ENCODE data around the gene MAP3K7. TPM values are rescaled to one million over a fixed set of nuclear protein-coding genes. Genes with fewer than 3 reads are reported as not detected.

Gene MAP3K7
- total RNA-seq, 1 experiment from 2014 or later, result 32.6 TPM

DNA sequence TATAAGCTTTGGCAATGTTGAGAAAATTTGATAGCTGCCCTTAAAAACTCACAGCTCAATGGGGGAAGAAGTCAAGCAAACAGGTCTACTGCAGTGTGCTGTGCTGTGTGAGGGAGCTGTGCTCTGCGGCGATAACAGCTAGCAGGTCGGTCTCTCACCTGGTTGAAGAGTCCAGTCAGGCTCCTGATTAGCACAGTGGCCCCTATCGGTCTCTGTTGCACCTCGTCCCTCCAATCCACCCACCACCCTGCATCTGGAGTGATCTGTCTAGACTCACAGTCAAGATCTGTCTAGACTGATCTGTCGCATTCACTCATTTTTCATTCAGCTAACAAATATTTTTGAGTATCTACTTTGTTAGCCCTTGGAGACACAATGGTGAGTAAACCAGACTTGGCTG is 94.1 kb downstream of the MAP3K7 start:
- no peak overlapping the region for H3K4me3 Mint-ChIP-seq (ENCODE audit: unreplicated experiment)
- TF ChIP-seq, protein P1, sequence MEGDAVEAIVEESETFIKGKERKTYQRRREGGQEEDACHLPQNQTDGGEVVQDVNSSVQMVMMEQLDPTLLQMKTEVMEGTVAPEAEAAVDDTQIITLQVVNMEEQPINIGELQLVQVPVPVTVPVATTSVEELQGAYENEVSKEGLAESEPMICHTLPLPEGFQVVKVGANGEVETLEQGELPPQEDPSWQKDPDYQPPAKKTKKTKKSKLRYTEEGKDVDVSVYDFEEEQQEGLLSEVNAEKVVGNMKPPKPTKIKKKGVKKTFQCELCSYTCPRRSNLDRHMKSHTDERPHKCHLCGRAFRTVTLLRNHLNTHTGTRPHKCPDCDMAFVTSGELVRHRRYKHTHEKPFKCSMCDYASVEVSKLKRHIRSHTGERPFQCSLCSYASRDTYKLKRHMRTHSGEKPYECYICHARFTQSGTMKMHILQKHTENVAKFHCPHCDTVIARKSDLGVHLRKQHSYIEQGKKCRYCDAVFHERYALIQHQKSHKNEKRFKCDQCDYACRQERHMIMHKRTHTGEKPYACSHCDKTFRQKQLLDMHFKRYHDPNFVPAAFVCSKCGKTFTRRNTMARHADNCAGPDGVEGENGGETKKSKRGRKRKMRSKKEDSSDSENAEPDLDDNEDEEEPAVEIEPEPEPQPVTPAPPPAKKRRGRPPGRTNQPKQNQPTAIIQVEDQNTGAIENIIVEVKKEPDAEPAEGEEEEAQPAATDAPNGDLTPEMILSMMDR (IDR thresholded peaks at IDR 0.05; ENCODE audit: unreplicated experiment), result no peak
- no peaks in the 10 kb centered on the region for H3K36me3 Mint-ChIP-seq (ENCODE audit: insufficient read depth, unreplicated experiment)
- no peak for DNase-seq (ENCODE audit: unreplicated experiment)
- H3K4me1 Mint-ChIP-seq (ENCODE audit: insufficient read depth, unreplicated experiment), result peaks cover 6% of the 10 kb centered on the region
- no peaks in the 10 kb centered on the region for H3K27me3 Mint-ChIP-seq (ENCODE audit: insufficient read depth, unreplicated experiment)
- ChIA-PET POLR2A (no interaction called here), CTCF (interaction anchor here (1.0 to 2.7 kb wide), 3 partner anchors 14 to 552 kb away, joined by 6 to 8 read pairs (median 8); no protein-coding TSS in a partner anchor)
- intact Hi-C loops (cut with micrococcal nuclease), result no loop called here
- H3K27ac Mint-ChIP-seq (ENCODE audit: low read depth, unreplicated experiment), result no peak overlapping the region
- no peaks in the 10 kb centered on the region for H3K9me3 Mint-ChIP-seq (ENCODE audit: unreplicated experiment)
- BruUV-seq (replicated peaks), result no TSS peak

- TF ChIP-seq, protein P1 (IDR thresholded peaks at IDR 0.05; ENCODE audit: unreplicated experiment), result no peak
- ChIA-PET POLR2A (no interaction called here), CTCF (interaction anchor here (1.0 to 2.7 kb wide), 3 partner anchors 13 to 552 kb away, joined by 6 to 8 read pairs (median 8); no protein-coding TSS in a partner anchor)
- no peaks in the 10 kb centered on the region for H3K27me3 Mint-ChIP-seq (ENCODE audit: insufficient read depth, unreplicated experiment)
- no peak for DNase-seq (ENCODE audit: unreplicated experiment)
- no peak overlapping the region for H3K27ac Mint-ChIP-seq (ENCODE audit: low read depth, unreplicated experiment)
- no TSS peak for BruUV-seq (replicated peaks)
- intact Hi-C loops (cut with micrococcal nuclease), result no loop called here
- no peaks in the 10 kb centered on the region for H3K36me3 Mint-ChIP-seq (ENCODE audit: insufficient read depth, unreplicated experiment)
- no peak overlapping the region for H3K4me3 Mint-ChIP-seq (ENCODE audit: unreplicated experiment)
- H3K4me1 Mint-ChIP-seq (ENCODE audit: insufficient read depth, unreplicated experiment), result peaks cover 6% of the 10 kb centered on the region
- no peaks in the 10 kb centered on the region for H3K9me3 Mint-ChIP-seq (ENCODE audit: unreplicated experiment)
Measured at GRCh38 chr6:90492369-90492768, 94.5 kb downstream of the MAP3K7 start.

- no peak overlapping the region for H3K4me3 Mint-ChIP-seq (ENCODE audit: unreplicated experiment)
- TF ChIP-seq, protein P1 (IDR thresholded peaks at IDR 0.05; ENCODE audit: unreplicated experiment), result no peak
- no peak for DNase-seq (ENCODE audit: unreplicated experiment)
- no peak overlapping the region for H3K27ac Mint-ChIP-seq (ENCODE audit: low read depth, unreplicated experiment)
- intact Hi-C loops (cut with micrococcal nuclease), result no loop called here
- H3K27me3 Mint-ChIP-seq (ENCODE audit: insufficient read depth, unreplicated experiment), result no peaks in the 10 kb centered on the region
- ChIA-PET CTCF (interaction anchor here (0.6 to 2.3 kb wide), 4 partner anchors 9 to 595 kb away, joined by 3 to 11 read pairs (median 7); no protein-coding TSS in a partner anchor), POLR2A (interaction anchor here (0.6 to 1.4 kb wide), 2 partner anchors 11 to 530 kb away, joined by 3 to 4 read pairs; no protein-coding TSS in a partner anchor)
- no peaks in the 10 kb centered on the region for H3K36me3 Mint-ChIP-seq (ENCODE audit: insufficient read depth, unreplicated experiment)
- peaks cover 6% of the 10 kb centered on the region for H3K4me1 Mint-ChIP-seq (ENCODE audit: insufficient read depth, unreplicated experiment)
- BruUV-seq (replicated peaks), result no TSS peak
- no peaks in the 10 kb centered on the region for H3K9me3 Mint-ChIP-seq (ENCODE audit: unreplicated experiment)
Measured at GRCh38 chr6:90490030-90490716, 96.7 kb downstream of the MAP3K7 start.

GRCh38 chr6:90488816-90489215 is 98.1 kb downstream of the MAP3K7 start:
- Mint-ChIP-seq H3K36me3 (ENCODE audit: insufficient read depth, unreplicated experiment) (no peaks in the 10 kb centered on the region), H3K4me1 (ENCODE audit: insufficient read depth, unreplicated experiment) (peaks cover 6% of the 10 kb centered on the region), H3K9me3 (ENCODE audit: unreplicated experiment) (no peaks in the 10 kb centered on the region), H3K27ac (ENCODE audit: low read depth, unreplicated experiment) (no peak overlapping the region), H3K4me3 (ENCODE audit: unreplicated experiment) (no peak overlapping the region), H3K27me3 (ENCODE audit: insufficient read depth, unreplicated experiment) (no peaks in the 10 kb centered on the region)
- intact Hi-C loops (cut with micrococcal nuclease), result no loop called here
- no TSS peak for BruUV-seq (replicated peaks)
- POLR2A ChIA-PET, result no interaction called here
- TF ChIP-seq, protein P1 (IDR thresholded peaks at IDR 0.05; ENCODE audit: unreplicated experiment), result no peak
- no peak for DNase-seq (ENCODE audit: unreplicated experiment)
- CTCF ChIA-PET, result interaction anchor here (1.3 to 2.3 kb wide), 2 partner anchors 10 to 96 kb away, joined by 4 to 11 read pairs; no protein-coding TSS in a partner anchor

All from MCF 10A (cell line).